H9 (cell line): Measurements from ENCODE around the gene GJB4. TPM values are rescaled to one million over a fixed set of nuclear protein-coding genes. Genes with fewer than 3 reads are reported as not detected.

Experiments
- DNase-seq: peaks from one replicate; pipeline ENCODE4 v3.0.0-alpha.2; 2017
- H2AFZ ChIP-seq: one replicate; pipeline ENCODE4 v1.6.1; 2013; ENCODE audit warnings: mild to moderate bottlenecking, low read length, control low read depth, moderate library complexity
- H2AK5ac ChIP-seq: 2 replicates; pipeline ENCODE4 v1.6.1; 2013; ENCODE audit warnings: low read length, control low read depth, mixed read lengths; ENCODE audit not compliant: insufficient read length
- H2BK120ac ChIP-seq: one replicate; pipeline ENCODE4 v1.6.1; 2013; ENCODE audit warnings: low read depth, mild to moderate bottlenecking, low read length, control low read depth, inconsistent platforms; ENCODE audit not compliant: poor library complexity, severe bottlenecking
- H2BK12ac ChIP-seq: 2 replicates; pipeline ENCODE4 v1.6.1; 2013; ENCODE audit warnings: low read length, control low read depth, mixed read lengths, low read depth; ENCODE audit not compliant: insufficient read length
- H2BK15ac ChIP-seq: 2 replicates; pipeline ENCODE4 v1.6.1; 2013; ENCODE audit warnings: low read depth, low read length, control low read depth
- H2BK20ac ChIP-seq: one replicate; pipeline ENCODE4 v1.6.1; 2013; ENCODE audit warnings: low read depth, mild to moderate bottlenecking, low read length, control low read depth, inconsistent platforms; ENCODE audit not compliant: poor library complexity, severe bottlenecking
- H2BK5ac ChIP-seq: 2 replicates; pipeline ENCODE4 v1.6.1; 2013; ENCODE audit warnings: low read length, control low read depth, mixed read lengths; ENCODE audit not compliant: insufficient read length
- H3K14ac ChIP-seq: 2 replicates; pipeline ENCODE4 v1.6.1; 2013; ENCODE audit warnings: low read length, control low read depth; ENCODE audit not compliant: insufficient read depth
- H3K18ac ChIP-seq: 2 replicates; pipeline ENCODE4 v1.6.1; 2013; ENCODE audit warnings: low read depth, mild to moderate bottlenecking, mixed read lengths, low read length, control low read depth; ENCODE audit not compliant: insufficient read length
- H3K23ac ChIP-seq: 2 replicates; pipeline ENCODE4 v1.6.1; 2013; ENCODE audit warnings: low read length, control low read depth, mixed read lengths, low read depth; ENCODE audit not compliant: insufficient read length
- H3K23me2 ChIP-seq: 2 replicates; pipeline ENCODE4 v1.6.1; 2013; ENCODE audit warnings: low read depth, mild to moderate bottlenecking, mixed read lengths, low read length, control low read depth; ENCODE audit not compliant: insufficient read length, poor library complexity, severe bottlenecking
- H3K27ac ChIP-seq: 2 replicates; pipeline ENCODE4 v1.5.1; 2013; ENCODE audit warnings: low read length, control low read depth, mixed read lengths, low read depth; ENCODE audit not compliant: insufficient read length
- H3K27me3 ChIP-seq: 2 replicates; pipeline ENCODE4 v1.6.1; 2013; ENCODE audit warnings: low read length, control low read depth, inconsistent platforms; ENCODE audit not compliant: insufficient read depth
- H3K4ac ChIP-seq: 2 replicates; pipeline ENCODE4 v1.6.1; 2013; ENCODE audit warnings: low read depth, mild to moderate bottlenecking, control low read depth, inconsistent platforms, low read length, moderate library complexity
- H3K4me1 ChIP-seq: 2 replicates; pipeline ENCODE4 v1.6.1; 2013; ENCODE audit warnings: low read length, control low read depth, inconsistent platforms; ENCODE audit not compliant: insufficient read depth
- H3K4me2 ChIP-seq: 2 replicates; pipeline ENCODE4 v1.6.1; 2013; ENCODE audit warnings: low read length, control low read depth, mixed read lengths; ENCODE audit not compliant: insufficient read length, insufficient read depth
- H3K56ac ChIP-seq: 2 replicates; pipeline ENCODE4 v1.6.1; 2013; ENCODE audit warnings: low read depth, mild to moderate bottlenecking, mixed read lengths, low read length, control low read depth; ENCODE audit not compliant: insufficient read length
- H3K79me1 ChIP-seq: 2 replicates; pipeline ENCODE4 v1.6.1; 2013; ENCODE audit warnings: low read depth, mild to moderate bottlenecking, moderate library complexity, low read length, control low read depth, inconsistent platforms; ENCODE audit not compliant: insufficient read depth, poor library complexity, severe bottlenecking
- H3K79me2 ChIP-seq: 2 replicates; pipeline ENCODE4 v1.6.1; 2013; ENCODE audit warnings: low read length, control low read depth, inconsistent platforms; ENCODE audit not compliant: insufficient read depth
- H3K9ac ChIP-seq: 2 replicates; pipeline ENCODE4 v1.6.1; 2013; ENCODE audit warnings: low read length, control low read depth, mixed read lengths; ENCODE audit not compliant: insufficient read length; ENCODE audit errors: extremely low read depth
- H3K9me3 ChIP-seq: one replicate; pipeline ENCODE4 v1.6.1; 2013; ENCODE audit warnings: low read depth, low read length, inconsistent platforms; ENCODE audit not compliant: control insufficient read depth
- H3T11ph ChIP-seq: one replicate; pipeline ENCODE4 v1.6.1; 2013; ENCODE audit warnings: mild to moderate bottlenecking, low read length, control low read depth, inconsistent platforms
- H4K20me1 ChIP-seq: one replicate; pipeline ENCODE4 v1.6.1; 2013; ENCODE audit not compliant: control insufficient read depth, insufficient read length, insufficient read depth
- H4K5ac ChIP-seq: 2 replicates; pipeline ENCODE4 v1.6.1; 2013; ENCODE audit warnings: low read depth, mild to moderate bottlenecking, mixed read lengths, low read length, control low read depth; ENCODE audit not compliant: insufficient read length
- H4K8ac ChIP-seq: replicated peaks from 2 replicates; pipeline ENCODE4 v1.6.1; 2013; ENCODE audit warnings: low read length, control low read depth, mixed read lengths, low read depth; ENCODE audit not compliant: insufficient read length
- H4K91ac ChIP-seq: 2 replicates; pipeline ENCODE4 v1.6.1; 2013; ENCODE audit warnings: low read depth, mild to moderate bottlenecking, moderate library complexity, mixed read lengths, low read length, control low read depth; ENCODE audit not compliant: insufficient read length
- H3K27ac Mint-ChIP-seq, 3 experiments: 2 replicates in 2 of 3; 3 replicates in 1 of 3; pipeline ENCODE4 v1.8.0; 2020 to 2021; ENCODE audit warnings: mixed read lengths in 3 of 3, mild to moderate bottlenecking in 1 of 3, moderate library complexity in 1 of 3
- H3K27me3 Mint-ChIP-seq: 2 replicates; pipeline ENCODE4 v1.8.0; 2021; ENCODE audit warnings: low read depth, mild to moderate bottlenecking, moderate library complexity, mixed read lengths
- H3K36me3 Mint-ChIP-seq, 3 experiments: 2 replicates in 2 of 3; 3 replicates in 1 of 3; pipeline ENCODE4 v1.8.0; 2020 to 2021; ENCODE audit warnings: low read depth in 3 of 3, mixed read lengths in 3 of 3; ENCODE audit not compliant: insufficient read depth in 1 of 3
- H3K4me1 Mint-ChIP-seq, 2 experiments: 2 replicates each; pipeline ENCODE4 v1.8.0; 2020; ENCODE audit warnings: mixed read lengths in 2 of 2
- H3K4me3 Mint-ChIP-seq, 2 experiments: 2 replicates in 1 of 2; 3 replicates in 1 of 2; pipeline ENCODE4 v1.8.0; 2020 to 2021; ENCODE audit warnings: mild to moderate bottlenecking in 2 of 2, mixed read lengths in 2 of 2, moderate library complexity in 1 of 2
- H3K9me3 Mint-ChIP-seq, 2 experiments: 2 replicates in 1 of 2; 3 replicates in 1 of 2; pipeline ENCODE4 v1.8.0; 2020; ENCODE audit warnings: mild to moderate bottlenecking in 2 of 2, mixed read lengths in 2 of 2, moderate library complexity in 1 of 2
- WGBS: extraction: QIAGEN DNeasy Blood & Tissue Kit; methylation state at CpG from one replicate; pipeline ENCODE4 v1.1.7; 2013; ENCODE audit warnings: missing lambda C conversion rate, low lambda C conversion rate, mixed read lengths; ENCODE audit not compliant: insufficient read length; ENCODE audit errors: extremely low coverage; 5-methylcytosine and 5-hydroxymethylcytosine counted together
- total RNA-seq: library from RNA; stranded (reverse); gene quantifications from 2 replicates; pipeline ENCODE4 v1.2.1, GENCODE V29; 2021
- TF ChIP-seq, protein P1 (sequence below): fragments of 200-600 bp; sonication (generic); conservative IDR thresholded peaks from 3 replicates; pipeline ENCODE4 v1.8.0; 2021; ENCODE audit warnings: antibody characterized with exemption, mild to moderate bottlenecking

GJB4 gene
- total RNA-seq, 1 experiment from 2014 or later, result not detected

GRCh38 chr1:34713443-34713842 lies 46.1 kb upstream of the GJB4 start:
- H3K9ac ChIP-seq, result no peak overlapping the region
- TF ChIP-seq, protein P1, sequence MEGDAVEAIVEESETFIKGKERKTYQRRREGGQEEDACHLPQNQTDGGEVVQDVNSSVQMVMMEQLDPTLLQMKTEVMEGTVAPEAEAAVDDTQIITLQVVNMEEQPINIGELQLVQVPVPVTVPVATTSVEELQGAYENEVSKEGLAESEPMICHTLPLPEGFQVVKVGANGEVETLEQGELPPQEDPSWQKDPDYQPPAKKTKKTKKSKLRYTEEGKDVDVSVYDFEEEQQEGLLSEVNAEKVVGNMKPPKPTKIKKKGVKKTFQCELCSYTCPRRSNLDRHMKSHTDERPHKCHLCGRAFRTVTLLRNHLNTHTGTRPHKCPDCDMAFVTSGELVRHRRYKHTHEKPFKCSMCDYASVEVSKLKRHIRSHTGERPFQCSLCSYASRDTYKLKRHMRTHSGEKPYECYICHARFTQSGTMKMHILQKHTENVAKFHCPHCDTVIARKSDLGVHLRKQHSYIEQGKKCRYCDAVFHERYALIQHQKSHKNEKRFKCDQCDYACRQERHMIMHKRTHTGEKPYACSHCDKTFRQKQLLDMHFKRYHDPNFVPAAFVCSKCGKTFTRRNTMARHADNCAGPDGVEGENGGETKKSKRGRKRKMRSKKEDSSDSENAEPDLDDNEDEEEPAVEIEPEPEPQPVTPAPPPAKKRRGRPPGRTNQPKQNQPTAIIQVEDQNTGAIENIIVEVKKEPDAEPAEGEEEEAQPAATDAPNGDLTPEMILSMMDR, result no peak
- H3K27me3 ChIP-seq, result no peaks in the 10 kb centered on the region; the same call in 1 of the 2 replicates
- H3K4me1 ChIP-seq, result no peaks in the 10 kb centered on the region
- no peak overlapping the region for H2BK12ac ChIP-seq
- no peak overlapping the region for H2AK5ac ChIP-seq
- no peak overlapping the region for H4K5ac ChIP-seq
- Mint-ChIP-seq H3K4me1 (peaks cover 0 to 3% of the 10 kb centered on the region in 2 experiments; a peak in 1 of 4 replicates), H3K9me3 (no peaks in the 10 kb centered on the region; a peak in 1 of 5 replicates), H3K27ac (no peak overlapping the region), H3K27me3 (peaks cover 18% of the 10 kb centered on the region), H3K4me3 (no peak overlapping the region), H3K36me3 (no peaks in the 10 kb centered on the region; a peak in 1 of 7 replicates)
- H3K79me1 ChIP-seq, result no peaks in the 10 kb centered on the region
- no peak overlapping the region for H2BK20ac ChIP-seq
- no peak overlapping the region for H4K91ac ChIP-seq
- H3K4me2 ChIP-seq, result no peak overlapping the region
- H4K8ac ChIP-seq, result no peak overlapping the region
- no peak overlapping the region for H3K4ac ChIP-seq
- H4K20me1 ChIP-seq, result no peaks in the 10 kb centered on the region
- H2BK5ac ChIP-seq, result no peak overlapping the region
- H3T11ph ChIP-seq, result no peak overlapping the region
- H3K79me2 ChIP-seq, result no peaks in the 10 kb centered on the region
- no peak overlapping the region for H3K27ac ChIP-seq
- no peak overlapping the region for H3K56ac ChIP-seq
- no peaks in the 10 kb centered on the region for H3K9me3 ChIP-seq
- no peak overlapping the region for H3K23ac ChIP-seq
- H3K14ac ChIP-seq, result no peak overlapping the region
- no peak overlapping the region for H2BK120ac ChIP-seq
- no peak for DNase-seq
- no peak overlapping the region for H2BK15ac ChIP-seq
- H3K18ac ChIP-seq, result no peak overlapping the region
- WGBS, result no CpG with 5 or more reads among the region's 6 CpGs
- H2AFZ ChIP-seq, result no peak overlapping the region
- no peaks in the 10 kb centered on the region for H3K23me2 ChIP-seq
